GM19372 (cell line): ENCODE results near the gene ZKSCAN8.

ENCODE experiments used
- ATAC-seq: cut with Tn5 transposase; IDR thresholded peaks from one replicate; pipeline ENCODE4 v1.9.1; 2021; ENCODE audit warnings: mild to moderate bottlenecking, low read depth, moderate library complexity; ENCODE audit not compliant: unreplicated experiment

The ZKSCAN8 gene

DNA sequence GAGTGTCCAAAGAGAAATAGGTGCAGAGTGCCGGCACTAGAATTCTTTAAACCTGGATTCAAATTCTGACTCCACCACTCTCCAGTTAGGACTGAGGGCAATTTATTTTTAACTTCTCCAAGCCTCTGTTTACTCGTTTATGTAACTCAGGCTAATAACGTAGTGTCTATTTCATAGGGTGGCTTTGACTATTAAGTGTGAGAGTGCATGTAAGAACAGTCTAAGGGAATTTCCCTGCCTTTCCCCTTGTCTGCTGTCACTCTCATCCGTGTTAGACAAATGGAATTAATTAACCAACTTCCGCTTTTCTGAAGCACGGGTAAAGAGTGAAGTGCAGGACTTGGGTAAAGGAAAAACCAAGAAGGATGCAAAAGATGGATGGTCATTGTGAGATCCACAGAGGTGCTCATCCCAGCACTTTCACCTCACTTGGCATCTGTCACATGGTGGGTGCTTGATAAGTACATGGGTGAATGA is 4.1 kb upstream of the ZKSCAN8 start:
- ATAC-seq: no peak

DNA sequence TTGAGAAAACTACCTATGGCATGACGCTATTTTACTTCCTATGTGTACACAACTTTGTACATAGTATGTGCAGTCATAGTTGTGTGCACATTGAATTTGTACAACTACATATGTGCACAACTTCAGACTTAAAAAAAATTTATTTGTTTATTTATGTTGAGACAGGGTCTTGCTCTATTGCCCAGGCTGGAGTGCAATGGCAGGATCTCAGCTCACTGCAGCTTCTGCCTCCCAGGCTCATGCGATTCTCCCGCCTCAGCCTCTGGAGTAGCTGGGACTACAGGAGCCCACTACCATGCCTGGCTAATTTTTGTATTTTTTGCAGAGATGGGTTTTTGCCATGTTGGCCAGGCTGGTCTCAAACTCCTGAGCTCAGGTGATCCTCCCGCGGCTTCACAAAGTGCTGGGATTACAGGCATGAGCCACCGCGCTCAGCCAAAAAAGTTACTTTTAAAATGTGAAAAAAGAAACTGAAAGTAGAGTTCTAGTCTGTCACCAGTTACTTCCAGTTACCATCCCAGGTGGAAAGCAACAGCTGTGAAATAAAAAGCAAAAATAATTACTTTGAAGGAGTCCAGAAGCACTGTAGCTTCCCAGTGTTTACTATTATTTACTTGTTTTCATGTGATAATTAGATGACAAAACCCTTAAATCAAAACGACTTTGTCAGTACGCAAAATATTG is 1.7 kb upstream of the ZKSCAN8 start:
- ATAC-seq: no peak

- ATAC-seq: no peak
Observed at GRCh38 chr6:28140616-28141015, 1.1 kb upstream of the ZKSCAN8 start.

GRCh38 chr6:28142446-28142845 is 763 bp downstream of the ZKSCAN8 start:
- ATAC-seq: no peak

- ATAC-seq: no peak
Observed at GRCh38 chr6:28145231-28145630, 3.5 kb downstream of the ZKSCAN8 start.

DNA sequence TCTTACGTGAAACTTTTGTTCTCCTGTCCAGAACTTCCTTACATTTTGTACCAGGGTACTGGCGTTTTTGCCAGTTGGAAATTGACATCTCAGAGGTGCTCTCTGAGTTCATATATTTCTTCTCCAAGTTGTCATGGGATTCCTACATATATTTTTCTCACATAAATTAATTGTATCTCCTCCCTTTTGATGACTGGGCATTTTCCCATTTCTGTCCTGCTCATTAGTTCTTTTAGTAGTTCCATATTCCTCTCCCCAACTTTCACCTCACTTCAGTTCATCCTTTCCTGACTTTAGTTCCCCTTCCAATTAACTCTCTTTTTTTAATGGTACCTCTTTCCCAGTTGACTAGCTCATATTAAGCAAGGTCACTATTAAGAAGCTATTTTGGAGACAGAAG is 10.8 kb downstream of the ZKSCAN8 start:
- ATAC-seq: no peak

- no peak for ATAC-seq
Observed at GRCh38 chr6:28153546-28153945, 11.9 kb downstream of the ZKSCAN8 start.

- ATAC-seq: no peak
Observed at GRCh38 chr6:28154357-28154756, 12.7 kb downstream of the ZKSCAN8 start.

GRCh38 chr6:28158318-28158717 is 16.6 kb downstream of the ZKSCAN8 start:
- ATAC-seq: no peak

DNA sequence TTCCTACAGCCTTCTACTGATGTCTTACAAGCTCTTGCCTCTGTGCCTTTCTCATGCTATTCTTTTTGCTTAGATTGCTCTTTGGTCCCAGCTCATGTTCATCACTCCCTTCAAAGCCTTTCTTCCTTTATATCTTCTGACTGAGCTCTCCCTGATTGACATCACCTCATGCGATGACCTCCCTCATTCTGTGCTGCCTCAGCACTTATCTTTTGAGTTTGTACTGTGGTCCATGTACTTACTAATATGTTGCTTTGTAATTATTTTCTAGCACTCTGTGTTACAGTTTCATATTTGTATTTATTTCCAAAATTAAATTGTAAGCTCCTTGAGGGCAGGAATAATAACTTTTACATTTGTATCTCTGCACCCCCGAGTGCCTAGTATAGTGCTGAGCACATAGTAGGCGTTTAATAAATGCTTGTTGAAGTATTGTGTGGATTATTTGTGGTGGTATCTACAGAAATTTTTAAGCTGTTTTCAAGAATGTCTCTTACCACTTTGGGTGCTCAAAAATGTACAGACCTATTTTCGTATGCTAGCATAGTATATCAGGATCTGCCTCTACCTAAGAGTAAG is 17.4 kb downstream of the ZKSCAN8 start:
- ATAC-seq: no peak

- no peak for ATAC-seq
Observed at GRCh38 chr6:28160233-28160632, 18.6 kb downstream of the ZKSCAN8 start.

- peak; percentile 93 for ATAC-seq
Observed at GRCh38 chr6:28161410-28162079, 19.9 kb downstream of the ZKSCAN8 start.

- no peak for ATAC-seq
Observed at GRCh38 chr6:28165563-28165962, 23.9 kb downstream of the ZKSCAN8 start.

GRCh38 chr6:28167068-28167467 is 25.4 kb downstream of the ZKSCAN8 start:
- no peak for ATAC-seq

DNA sequence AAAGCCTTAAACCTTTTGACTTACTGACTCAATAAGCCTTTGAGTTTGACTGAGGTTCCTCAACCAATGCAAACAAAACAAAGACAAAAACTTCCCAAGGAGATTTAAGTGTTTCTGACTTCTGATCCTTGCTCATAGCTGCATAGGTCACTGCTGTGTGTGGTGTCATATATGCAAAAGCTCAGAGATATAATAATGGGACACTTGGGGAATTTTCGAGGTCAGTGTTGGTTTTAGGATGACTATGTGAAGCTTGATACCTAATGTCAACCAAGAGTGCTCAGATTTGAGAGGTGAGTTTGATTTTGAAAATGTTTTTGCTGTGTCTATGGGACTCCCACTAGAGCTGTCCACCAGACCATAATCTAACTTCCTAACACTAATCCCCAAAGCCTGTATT is 26.2 kb downstream of the ZKSCAN8 start:
- no peak for ATAC-seq

GRCh38 chr6:28171271-28171670 is 29.6 kb downstream of the ZKSCAN8 start:
- ATAC-seq: no peak

- no peak for ATAC-seq
Observed at GRCh38 chr6:28172006-28172405, 30.3 kb downstream of the ZKSCAN8 start.

DNA sequence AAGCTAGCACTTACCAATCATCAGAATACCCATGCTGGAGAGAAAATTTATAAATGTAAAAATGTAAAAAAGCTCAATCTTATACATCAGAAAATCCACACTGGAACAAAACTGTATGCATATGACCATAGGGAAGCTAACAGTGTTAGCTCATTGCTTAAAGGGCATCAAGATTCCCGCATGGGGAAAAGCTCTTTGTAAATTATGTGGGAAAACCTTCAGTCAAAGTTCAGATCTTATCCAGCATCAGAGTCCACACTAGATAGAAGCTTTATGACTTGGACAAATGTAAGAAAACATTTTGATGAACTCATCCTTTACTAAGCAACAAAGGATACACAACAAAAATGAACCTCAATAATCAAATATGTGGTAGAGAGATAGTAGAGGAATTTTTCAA is 34.7 kb downstream of the ZKSCAN8 start:
- ATAC-seq: no peak

GRCh38 chr6:28182255-28182654 is 40.6 kb downstream of the ZKSCAN8 start:
- ATAC-seq: no peak

DNA sequence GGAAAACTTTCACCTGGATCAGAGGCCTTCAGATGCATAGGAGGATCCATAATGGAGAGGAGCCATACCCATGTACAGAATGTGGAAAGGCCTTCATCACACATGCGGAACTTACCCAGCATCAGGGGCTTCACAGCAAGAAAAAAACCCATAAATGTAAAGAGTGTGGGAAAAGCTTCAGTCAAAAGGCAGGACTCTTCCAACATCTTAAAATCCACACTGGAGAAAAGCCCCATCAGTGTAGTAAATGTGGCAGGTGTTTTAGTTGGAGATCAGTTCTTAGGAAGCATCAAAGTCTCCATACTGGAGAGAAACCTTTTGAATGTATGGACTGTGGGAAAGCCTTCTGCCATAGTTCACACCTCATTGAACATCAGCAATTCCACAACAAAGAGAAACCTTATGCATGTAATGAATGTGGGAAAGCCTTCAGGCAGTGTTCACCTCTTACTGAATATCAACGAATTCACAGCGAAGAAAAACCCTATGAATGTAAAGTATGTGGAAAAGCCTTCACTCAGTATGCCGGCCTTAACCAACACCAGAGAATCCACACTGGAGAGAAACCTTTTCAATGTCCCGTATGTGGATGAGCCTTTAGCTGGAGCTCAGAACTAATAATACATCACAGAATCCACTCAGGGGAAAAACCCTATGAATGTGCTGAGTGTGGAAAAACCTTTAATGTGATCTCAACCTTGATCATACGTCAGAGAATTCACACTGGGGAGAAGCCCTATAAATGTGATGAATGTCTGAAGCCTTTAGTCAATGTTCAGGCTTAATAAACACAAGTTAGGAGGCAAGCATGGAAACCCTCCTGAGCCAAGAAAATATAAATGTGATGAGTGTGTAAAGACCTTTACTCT is 46.7 kb downstream of the ZKSCAN8 start:
- ATAC-seq: no peak

GRCh38 chr6:28200020-28200419 is 58.3 kb downstream of the ZKSCAN8 start:
- ATAC-seq: no peak
